Measurements from ENCODE around the gene PON3.
A peak's percentile ranks its signal among the peaks of the same experiment; 100 is the strongest.

PON3 gene

DNA sequence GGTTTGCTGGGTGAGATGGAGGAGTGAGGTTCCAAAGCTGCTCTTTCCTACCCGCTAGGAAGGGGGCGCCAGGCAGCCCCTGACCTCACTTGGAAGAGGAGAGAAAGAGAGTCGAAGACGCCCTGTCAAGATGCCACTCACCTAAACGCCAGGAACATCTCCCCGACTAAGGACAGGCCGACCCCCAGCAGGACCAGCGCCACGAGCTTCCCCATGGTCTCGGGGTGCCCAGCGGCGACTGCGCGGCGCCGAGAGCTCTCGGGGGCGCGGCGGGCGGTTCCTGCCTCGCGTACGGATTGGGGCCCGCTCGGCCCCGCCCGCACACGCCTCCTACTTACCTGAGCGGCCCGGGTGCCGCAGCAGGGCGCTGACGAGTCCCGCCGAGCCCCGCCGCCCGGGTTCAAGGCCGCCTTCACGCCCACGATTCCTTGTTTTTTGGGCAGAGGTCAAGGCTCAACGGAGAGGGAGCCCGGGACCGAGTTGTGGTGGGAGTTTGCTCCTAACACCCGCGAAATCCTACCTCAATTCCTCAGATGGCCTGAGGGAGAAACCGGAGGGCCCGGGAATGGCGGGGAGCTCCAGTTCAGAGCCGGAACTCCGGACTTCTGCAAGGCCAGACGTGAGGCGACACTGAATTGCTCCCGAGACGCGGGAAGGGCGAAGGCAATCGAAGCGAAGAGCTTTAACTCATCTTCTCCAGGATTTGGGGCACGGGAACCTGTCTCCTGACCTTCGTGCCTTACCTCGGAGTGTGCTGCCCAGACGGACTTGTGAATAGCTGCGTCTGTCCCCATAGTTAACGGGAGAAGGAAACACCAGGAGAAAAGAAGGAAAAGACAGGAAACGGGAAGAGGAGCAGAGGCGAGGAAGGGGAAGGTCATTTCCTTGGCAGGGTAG lies at the start of gene PON3:
PON3 (minus strand) TSS at position 240 of the 897 bp plus-strand sequence; CDS start at position 215, 25 bp downstream.
- DNase-seq (ENCODE audit: low spot score): no peak

DNA sequence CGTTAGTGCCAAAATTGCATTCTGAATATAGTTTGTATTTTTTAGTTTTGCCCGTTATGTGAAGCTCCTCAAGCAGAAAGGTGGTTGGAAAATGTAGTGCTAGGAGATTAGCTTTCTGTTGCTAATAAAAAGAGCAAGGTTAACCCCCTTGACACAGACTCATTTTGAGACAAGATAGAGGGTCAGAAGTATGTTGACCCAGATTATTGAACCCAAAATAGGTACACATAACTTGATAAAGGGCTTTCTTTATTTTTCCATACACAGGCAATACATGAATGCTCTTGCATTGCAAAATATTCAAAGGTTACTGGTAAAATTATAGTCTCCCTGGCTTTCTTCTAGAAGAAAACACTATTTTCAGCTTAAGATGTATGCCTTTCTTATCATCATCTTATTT lies 48.6 kb upstream of the PON3 start:
- no peak for DNase-seq (ENCODE audit: low spot score)

DNA sequence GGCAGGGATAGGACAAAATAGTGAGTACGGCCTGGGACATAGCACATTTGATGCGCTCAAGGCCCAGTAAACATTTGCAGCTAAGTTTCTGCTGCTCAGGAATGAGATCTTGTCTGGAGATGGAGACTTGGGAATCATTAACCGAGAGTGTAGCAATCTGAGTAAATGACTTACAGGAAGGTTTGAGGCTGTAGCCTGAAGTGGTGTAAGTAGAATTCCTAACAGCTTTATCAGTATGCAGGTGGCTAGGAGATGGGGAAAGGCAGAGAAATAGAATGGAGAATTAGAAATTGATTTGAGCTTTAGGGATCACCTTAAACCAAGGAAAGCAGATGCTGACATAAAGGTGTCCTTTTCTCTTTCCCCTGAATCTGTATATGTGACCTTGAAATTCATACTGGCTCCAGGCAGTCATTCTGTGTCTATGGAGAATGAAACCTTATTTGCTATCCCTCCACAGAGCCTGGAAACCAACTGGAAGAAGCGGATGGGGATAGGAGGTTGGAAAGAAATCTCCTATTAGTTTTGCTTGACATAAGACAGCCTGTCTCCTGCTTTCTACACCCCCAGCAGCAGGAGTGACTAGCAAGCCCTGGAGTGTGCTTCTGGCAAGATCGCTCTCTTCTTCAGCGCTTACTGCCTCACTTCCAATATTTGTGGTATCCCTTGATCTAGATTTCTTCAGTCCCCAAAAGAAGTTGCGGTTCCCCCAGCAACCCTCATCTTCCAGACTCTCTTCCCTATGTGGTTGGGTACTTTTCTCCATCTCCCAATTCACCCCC lies 45.1 kb upstream of the PON3 start:
- DNase-seq (ENCODE audit: low spot score): no peak

DNA sequence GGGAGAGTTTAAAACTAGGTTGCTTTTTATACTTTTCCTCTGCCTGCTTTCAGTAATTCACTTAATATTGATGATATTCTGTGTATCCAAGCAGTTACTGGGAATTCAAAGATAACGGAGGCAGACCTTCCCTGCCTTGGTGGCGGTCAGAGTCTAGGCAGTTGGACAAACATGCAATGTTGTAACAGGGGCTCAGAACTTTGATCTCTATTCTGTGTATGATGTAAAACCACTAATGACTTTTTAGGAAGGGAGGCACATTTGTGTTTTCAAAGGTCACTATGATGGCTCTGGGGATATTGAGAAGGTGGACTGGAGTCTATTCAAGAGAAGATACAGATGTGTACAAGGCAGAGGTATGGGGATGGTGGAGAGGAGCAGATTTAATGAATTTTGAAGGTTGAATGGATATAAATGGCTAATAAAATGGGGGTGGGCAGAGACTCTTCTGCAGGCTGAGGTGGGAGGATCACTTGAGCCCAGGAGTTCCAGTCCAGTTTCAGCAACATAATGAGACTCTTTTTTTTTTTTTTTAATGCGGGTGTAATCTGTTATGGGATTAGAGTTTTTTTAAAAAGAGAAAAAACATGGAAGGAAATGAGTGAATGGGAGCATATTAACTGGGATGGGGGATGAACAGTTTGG lies 44.3 kb upstream of the PON3 start:
- no peak for DNase-seq (ENCODE audit: low spot score)

DNA sequence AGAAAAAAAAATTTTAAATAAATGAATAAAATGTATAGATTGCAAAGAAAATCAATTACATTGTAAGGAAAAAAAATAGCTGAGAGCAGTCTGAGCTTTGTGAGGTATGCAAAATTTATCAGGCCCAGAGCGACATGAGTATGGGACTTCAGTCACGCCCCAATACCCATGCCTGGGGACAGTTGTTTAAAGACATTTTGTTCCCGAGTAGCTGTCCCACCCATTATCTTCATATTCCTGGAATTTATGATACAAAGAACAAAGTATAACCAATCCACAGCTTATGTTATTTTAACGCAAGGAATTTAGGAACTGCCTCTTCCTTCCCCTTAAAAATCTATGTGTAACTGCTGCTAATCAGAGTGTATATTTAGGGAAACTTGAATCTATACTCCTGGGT lies 40.2 kb upstream of the PON3 start:
- DNase-seq (ENCODE audit: low spot score): no peak

DNA sequence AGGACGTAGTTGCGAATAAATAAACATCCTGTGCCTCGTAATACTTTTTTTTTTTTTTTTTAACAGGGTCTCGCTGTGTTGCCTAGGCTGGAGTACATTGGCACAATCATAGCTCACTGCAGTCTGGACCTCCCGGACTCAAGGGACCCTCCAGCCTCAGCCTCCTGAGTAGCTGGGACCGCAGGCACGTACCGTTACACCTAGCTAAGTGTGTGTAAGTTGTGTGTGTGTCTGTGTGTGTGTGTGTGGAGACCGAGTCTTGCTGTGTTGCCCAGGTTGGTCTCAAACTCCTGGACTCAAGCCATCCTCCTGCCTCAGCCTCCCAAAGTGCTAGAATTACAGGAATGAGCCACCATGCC lies 39.2 kb upstream of the PON3 start:
- DNase-seq (ENCODE audit: low spot score): no peak

DNA sequence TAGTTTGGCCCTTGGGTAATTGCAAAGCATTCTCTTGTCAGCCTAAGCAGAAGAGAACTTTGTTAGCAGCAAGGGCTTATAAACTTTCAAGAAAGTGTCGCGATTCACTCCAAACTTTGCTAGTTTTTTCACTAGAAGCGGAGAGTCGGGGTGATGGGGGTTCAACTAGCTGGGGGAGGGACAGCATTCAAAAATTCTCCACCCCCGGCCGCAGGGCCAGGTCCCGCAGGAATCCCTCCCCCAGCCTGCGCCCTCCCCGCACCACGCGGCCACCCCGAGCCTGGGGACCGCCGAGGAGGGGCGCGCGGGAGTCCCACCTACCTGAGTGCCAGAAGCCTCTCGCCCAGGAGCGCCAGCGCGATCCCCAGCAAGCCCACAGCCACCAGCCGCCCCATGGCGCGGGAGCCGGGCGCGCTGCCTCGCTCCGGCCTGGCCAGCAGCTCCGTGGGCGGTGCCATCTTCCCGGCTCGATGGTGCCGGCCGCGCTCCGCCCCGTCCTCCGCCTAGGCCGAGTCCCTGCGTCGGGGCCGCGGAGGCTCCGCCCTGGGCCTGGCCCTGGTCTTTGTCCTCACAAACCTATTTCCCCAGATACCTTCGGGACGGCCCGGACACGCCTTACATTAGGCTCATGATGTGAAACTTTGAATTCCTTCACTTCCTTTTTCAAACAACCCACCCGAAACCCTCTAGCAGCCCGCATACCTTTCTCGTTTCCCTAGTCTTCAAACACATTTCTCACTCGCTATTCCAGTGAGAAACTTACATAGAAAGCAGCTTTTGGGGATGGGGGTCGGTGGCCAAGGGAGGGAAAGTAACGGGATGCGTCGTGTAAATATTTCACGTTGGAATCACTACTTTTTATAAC lies 38.6 kb upstream of the PON3 start, which contains the start of gene PON2:
PON2 (minus strand) TSS at position 472 of the 865 bp plus-strand sequence; CDS start at position 395, 77 bp downstream.
- peak; percentile 57 for DNase-seq (ENCODE audit: low spot score)

DNA sequence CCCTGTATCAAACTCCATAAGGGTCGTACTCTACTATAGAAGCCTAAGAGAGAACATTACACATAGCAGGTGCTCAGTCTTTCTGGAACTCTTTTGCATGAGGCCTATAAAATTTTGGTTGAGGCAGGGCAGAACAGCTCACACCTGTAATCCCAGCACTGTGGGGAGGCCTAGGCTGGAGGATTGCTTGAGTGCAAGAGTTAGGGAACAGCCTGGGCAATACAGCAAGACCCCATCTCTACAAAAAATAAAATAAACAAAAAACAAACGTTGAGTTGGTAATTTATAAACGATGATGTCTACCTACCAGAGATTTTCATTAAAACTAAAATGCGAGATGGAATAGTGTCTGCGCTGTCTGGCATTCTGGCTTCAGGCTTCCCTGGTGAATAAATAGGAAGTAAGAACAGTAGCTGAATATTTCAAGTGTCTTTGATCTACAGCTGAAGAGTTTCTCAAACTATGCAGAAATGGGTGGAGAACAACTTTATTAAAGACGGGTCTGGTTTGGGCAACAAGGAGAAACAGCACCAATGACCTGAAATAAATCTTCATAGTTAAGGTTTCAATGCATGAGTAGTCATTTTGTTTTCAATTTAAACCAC lies 37.9 kb upstream of the PON3 start:
- no peak for DNase-seq (ENCODE audit: low spot score)

DNA sequence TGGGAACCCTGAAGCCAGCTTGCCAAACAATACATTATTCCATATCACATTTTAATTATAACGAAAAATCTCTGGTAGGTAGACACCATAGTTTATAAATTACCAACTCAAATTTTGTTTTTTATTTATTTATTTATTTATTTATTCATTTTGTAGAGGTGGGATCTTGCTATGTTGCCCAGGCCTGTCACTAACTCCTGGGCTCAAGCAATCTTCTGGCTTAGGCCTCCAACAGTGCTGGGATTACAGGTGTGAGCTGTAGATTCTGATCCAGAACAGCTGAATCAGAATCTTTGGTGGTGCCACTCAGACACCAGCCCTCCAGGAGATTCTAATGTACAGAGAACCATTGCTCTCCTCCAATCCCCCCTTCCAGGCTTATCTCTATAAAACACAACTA lies 37.0 kb upstream of the PON3 start:
- no peak for DNase-seq (ENCODE audit: low spot score)

DNA sequence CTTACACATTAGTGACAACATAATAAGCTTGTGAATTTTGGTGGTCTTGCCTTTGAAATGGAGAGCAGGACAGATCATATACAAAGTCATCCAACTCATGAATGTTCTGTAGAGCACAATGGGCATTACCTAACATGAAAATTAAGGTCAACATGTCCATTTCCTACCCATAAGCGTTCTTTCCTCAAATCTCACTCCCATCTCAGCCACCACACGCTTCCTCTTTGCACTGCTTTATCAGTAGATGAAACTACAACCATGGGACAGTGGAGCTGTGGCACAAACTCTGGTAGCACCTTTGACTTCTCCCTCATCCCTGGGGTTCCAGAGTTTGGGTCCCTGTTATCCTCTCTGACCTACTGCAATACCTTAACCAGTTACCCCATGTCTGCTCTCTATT lies 36.4 kb upstream of the PON3 start:
- no peak for DNase-seq (ENCODE audit: low spot score)

DNA sequence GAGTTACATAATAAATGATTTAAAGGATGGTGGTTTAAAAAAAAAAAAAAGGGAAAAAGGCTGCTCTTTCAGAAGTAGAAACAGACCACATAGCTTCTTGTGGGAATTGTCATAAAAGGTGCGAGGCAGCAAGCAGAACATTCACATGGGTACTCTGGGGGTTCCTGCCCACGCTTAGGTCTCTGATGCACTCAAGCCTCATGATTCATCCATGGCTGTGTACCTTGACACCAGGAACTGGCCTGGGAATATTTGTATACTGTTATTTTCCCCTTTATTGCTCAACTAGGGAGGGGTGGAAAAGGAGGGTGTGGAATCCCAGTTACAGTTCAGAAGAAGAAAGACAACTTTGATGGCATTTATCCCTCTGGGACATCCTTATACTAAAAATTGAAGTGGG lies 34.7 kb upstream of the PON3 start:
- no peak for DNase-seq (ENCODE audit: low spot score)

DNA sequence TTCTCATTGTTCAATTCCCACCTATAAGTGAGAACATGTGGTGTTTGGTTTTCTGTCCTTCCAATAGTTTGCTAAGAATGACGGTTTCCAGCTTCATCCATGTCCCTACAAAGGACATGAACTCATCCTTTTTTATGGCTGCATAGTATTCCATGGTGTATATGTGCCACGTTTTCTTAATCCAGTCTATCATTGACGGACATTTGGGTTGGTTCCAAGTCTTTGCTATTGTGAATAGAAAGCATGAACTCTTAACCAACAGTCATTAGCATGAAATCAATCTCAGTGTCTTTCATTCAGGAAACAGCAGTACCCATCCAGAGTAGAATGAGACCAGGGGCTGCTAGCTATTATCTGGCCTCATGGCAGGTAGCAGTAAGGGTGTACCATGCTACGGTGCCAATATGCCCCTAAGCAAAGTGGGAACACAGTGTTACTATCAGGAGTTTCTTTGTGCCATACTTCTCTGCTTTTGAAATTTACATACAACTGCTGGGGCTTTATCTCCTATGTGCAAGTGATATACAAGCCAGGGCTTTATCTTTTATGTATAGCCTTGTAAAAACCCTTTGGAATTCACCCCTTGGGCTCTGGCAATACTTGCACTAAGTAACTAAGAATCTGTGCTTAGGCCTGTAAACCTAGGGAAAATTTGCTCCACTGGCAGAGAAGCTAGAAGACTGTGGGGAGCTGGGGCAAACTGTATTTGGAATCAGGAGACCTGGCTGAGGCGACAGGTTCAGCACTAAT lies 33.2 kb upstream of the PON3 start:
- no peak for DNase-seq (ENCODE audit: low spot score)

DNA sequence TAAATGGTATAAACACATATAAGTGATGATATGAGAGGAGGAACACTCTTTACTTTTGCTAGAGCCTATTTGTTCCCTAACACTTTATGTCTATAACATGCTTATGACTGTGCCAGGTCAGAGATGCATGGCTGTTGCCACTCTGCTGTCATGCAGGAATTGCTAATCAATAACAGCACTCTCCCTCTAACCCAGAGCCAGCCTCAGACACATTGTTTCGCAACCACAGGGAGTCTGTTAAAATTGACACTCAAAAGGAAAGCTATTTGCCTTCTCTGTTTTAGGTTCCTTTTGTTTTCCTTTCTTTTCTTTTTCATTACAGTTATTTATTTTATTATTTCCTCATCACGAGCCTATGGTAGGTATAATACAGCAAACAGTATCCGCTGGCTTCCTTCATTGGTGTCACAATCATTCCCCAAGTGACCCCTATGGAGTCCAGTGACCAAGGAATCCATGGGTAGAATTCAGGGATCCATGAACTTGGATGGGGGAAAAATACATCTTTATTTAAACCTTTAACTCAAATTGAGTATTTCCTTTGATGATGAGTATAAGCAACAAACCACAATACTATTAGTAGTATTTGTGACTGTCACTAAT lies 31.8 kb upstream of the PON3 start:
- DNase-seq (ENCODE audit: low spot score): no peak

DNA sequence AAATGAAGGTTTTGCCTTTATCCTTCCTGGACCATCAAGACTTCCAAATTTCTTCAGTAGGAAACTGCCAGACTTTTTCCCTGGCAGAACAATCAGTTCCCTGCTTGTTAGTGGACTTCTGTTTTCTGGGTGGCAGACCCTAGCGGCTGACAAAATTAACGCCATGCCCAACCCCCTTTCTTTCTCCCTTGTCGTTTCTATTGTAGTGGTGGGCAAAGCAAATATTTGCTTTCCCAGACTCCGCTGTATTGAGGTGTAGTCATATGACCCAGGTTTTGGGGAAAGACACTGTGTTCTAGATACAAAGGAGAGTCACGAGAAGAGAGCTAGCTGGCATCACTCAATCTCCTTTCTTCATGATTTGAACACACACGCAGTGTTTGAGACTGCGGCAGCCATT lies 31.0 kb upstream of the PON3 start:
- DNase-seq (ENCODE audit: low spot score): no peak

DNA sequence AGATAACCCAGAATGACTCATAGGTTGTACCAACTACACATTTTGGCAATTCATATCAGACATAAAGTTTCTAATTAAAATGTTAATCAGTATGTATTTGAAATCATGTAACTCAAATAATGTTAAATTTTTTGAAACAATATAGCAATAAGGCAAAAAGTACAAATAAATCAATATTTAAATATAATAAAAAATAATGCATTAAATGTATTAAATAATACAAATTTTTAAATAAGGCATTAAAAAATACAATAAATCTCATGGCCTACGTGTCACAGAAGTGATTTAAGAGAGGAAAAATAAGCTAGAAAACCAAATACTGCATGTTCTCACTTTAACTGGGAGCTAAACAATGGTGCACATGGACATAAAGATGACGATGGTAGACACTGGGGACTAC lies 29.5 kb upstream of the PON3 start:
- DNase-seq (ENCODE audit: low spot score): no peak

DNA sequence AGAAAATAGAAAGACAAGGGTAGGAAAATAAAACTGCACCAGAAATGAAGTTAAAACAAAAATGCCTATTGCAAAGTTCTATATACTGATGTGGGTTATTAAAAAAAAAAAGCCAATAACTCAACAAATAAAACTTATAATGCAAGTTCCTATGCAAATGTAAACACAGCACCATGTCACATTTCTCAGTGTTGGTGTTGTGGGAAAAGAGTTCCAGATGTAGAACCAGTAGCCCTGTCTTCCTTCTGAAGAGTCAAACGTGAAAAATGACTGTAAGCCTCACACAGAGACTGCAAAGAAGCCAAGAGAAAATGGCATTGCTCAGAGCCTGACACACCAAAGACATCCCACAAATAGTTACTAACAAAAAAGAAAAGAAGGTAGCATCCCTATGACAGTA lies 28.5 kb upstream of the PON3 start:
- DNase-seq (ENCODE audit: low spot score): no peak

DNA sequence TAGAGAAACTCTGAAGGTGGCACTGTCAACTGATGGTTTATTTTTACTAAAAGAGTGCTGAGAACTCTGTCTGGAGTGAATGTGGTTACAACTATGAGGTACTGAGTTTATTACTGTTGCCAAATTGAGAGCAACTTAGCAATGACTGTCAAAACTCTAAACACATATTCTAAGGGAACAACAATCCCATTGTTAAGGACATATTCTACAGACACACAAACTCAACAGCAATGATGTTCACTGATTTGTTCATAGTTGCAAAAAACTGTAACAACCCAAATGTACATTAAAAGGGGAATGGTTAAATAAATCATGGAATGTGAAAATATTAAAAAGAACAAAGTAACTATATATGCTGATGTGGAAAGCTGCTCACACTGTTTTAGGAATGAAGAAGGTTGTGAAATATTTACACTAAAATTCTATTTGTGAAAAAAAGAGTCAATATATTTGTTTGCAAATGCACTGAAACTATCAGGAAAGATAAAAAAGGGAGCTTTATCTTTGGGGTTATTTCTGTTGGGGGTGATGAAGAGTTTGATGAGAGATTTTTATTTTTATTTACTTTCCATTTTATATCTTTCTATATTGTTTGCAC lies 25.8 kb upstream of the PON3 start:
- DNase-seq (ENCODE audit: low spot score): no peak

DNA sequence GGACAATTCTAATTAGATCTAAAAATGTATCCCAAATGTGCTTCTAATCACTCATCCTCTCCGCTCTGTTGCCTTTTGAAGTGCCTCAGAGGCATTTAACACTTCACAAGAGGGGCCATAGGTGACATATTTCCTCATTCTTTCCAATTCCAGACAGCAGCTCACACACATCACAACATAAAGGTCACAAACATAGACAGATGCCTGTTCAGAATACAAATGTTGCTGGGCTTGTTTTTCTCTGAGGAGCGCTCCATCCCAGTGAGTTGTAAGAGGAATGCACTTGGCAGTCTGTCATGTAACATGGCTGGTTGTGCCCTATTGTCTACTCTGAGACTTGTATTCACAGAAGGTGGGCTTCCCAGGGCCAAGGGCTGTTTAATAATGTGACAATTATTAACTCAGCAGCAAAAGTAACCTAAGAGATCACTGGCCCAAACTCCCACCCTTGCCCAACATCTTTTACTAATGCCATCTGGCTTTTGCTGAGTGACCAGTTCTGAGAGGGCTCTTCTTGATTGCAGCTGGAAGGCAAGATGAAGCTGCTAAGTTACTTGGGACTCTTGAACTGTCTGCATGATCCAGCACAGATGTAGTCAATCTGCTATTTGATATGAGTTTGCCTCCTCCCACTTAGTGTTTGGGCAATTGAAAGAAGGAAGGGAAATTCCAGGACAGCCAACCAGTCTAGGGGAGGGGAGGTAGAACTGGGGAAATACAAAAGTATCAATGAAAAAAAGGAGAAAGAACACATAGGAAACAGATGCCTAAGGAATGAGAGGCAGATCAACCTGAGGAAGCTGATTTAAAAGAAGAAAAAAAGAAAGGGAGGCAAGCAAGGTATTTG lies 25.0 kb upstream of the PON3 start:
- peak; percentile 76 for DNase-seq (ENCODE audit: low spot score)

DNA sequence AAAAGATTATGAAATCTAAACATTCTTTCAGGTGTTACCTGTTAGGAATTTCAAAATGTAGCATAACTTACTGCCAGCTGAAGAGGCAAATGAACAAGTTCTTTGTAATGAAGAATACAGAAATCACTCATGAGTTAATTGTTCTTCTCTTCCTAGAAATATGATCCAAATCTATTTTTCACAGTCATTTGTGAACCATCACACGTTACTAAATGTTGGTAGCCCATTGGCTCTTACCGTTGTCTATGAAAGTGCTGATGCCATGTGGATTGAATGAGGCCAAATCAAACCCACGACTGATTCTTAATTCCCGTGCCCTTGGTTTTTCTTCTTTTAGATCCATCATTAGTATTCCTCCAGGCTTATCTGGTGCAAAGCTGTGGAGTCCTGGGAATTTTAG lies 15.9 kb upstream of the PON3 start:
- DNase-seq (ENCODE audit: low spot score): no peak
